Fibroblast of skin of scalp (primary cell): ENCODE results near the gene ARHGAP45.
"Not testable (repeated sequence)": the region's sequence is repeated elsewhere in the genome, so short reads cannot be mapped to it uniquely, and the experiment has no call there.

Source experiments
- DNase-seq: peaks from one replicate; pipeline ENCODE4 v3.0.0-alpha.2; 2013

Gene ARHGAP45

GRCh38 chr19:1105008-1105872 lies 38.3 kb downstream of the ARHGAP45 start:
- DNase-seq = peak; percentile 33

GRCh38 chr19:1105873-1106840 lies 39.2 kb downstream of the ARHGAP45 start:
- DNase-seq = no peak

- DNase-seq = no peak
Observed at GRCh38 chr19:1106841-1107660, 40.1 kb downstream of the ARHGAP45 start.

GRCh38 chr19:1107661-1108261 lies 40.8 kb downstream of the ARHGAP45 start:
- DNase-seq = no peak

- no peak for DNase-seq
Observed at GRCh38 chr19:1108291-1109031, 41.5 kb downstream of the ARHGAP45 start.

- DNase-seq = no peak
Observed at GRCh38 chr19:1109032-1109551, 42.1 kb downstream of the ARHGAP45 start.

- DNase-seq = no peak
Observed at GRCh38 chr19:1109697-1110671, 43.0 kb downstream of the ARHGAP45 start.

- DNase-seq = no peak
Observed at GRCh38 chr19:1110809-1111640, 44.1 kb downstream of the ARHGAP45 start.

GRCh38 chr19:1111641-1112267 lies 44.8 kb downstream of the ARHGAP45 start:
- no peak for DNase-seq

- DNase-seq = no peak
Observed at GRCh38 chr19:1112268-1113029, 45.5 kb downstream of the ARHGAP45 start.

GRCh38 chr19:1113030-1113985 lies 46.3 kb downstream of the ARHGAP45 start:
- peak; percentile 93 for DNase-seq

GRCh38 chr19:1113986-1114483 lies 47.1 kb downstream of the ARHGAP45 start:
- no peak for DNase-seq

GRCh38 chr19:1114728-1115127 lies 47.8 kb downstream of the ARHGAP45 start:
- not testable (repeated sequence) for DNase-seq

GRCh38 chr19:1115646-1116420 lies 48.9 kb downstream of the ARHGAP45 start:
- DNase-seq = no peak
